ENCODE results near the gene ATXN7L3.

The ATXN7L3 gene

DNA sequence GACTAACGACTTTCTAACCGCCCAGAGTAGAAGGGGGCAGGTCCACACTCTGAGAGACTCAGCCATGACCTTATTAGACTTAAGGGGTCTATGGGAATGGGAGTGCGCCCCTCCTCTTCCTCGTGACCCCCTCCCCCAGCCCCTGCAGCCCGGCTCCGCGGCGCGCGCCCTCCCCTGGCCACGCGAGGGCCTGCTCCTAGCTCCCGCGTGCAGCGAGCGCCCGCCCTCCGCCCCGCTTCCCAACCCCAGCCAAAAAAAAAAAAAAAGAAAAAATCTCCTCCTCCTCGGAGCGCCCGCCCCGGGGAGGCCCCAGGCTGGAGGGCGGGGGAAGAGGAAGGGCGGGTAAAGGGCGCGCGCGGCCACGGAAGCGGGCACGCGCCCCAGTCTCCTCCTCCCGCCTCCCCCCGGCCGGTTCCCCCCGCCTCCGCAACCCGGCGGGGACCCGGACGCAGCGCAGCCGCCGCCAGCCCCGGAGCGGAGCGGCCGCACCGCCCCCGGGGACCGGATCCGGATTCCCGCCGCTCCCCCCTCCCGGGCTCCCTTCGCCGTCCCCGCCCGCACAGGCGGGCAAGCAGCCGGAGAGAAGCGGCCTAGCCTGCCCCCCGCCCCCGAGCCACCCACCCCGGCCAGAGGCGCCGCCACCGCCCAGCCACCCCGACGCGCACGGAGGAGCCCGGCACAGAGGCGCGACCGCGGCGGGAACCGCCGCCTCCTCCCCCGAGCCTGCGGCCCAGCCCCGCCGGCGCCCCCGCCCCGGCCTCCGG lies 18.8 kb upstream of the ATXN7L3 start:
- DNase-seq (ENCODE audit: low spot score) = no peak

DNA sequence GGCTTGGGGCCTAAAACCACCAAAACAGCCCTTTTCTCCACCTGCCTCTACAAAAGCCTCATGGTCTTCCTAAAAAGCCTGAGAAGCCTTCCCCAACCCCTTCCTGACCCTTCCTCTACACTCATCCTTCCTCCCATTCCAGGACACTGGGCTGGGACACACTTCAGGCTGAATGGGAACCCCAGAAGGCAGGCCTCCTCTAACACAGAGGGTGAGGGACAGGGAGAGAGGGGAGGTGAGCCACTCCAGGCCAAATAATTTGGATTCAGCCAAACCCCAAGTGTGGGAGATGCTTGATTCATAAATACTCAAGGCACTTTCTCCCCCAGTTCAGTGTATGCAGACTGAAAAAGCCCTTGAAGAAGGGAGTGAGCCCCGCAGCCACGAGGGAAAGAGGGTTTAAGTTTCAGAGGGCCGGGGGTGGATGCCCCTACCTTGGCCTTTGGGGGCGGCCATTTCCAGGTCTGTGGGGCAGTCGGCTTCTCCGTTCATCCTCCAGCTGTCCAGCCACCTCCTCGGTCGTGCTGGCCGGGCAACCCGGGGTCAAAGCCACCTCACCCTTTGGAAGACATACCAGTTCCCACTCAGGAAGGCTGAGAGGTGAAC lies 18.2 kb upstream of the ATXN7L3 start:
- DNase-seq (ENCODE audit: low spot score) = no peak

DNA sequence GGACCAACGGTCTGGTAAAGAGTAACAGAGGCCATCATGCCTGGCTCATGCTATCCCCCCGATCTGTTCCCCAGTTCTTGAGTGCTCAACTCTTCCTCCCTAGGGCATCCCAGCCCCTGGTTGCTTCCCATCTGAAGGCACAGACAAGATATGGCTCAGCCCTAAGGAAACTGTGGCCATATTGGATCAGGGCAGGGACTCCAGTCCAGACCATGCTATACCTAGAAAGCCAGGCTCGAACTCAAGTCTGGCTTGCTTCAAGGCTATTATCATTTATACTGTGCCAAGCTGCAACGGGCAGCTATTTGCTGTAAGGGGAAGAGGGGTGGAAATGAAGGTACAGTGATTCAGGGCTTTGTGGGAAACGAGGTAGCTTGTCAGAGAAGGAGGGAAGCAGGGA lies 17.0 kb upstream of the ATXN7L3 start:
- no peak for DNase-seq (ENCODE audit: low spot score)

DNA sequence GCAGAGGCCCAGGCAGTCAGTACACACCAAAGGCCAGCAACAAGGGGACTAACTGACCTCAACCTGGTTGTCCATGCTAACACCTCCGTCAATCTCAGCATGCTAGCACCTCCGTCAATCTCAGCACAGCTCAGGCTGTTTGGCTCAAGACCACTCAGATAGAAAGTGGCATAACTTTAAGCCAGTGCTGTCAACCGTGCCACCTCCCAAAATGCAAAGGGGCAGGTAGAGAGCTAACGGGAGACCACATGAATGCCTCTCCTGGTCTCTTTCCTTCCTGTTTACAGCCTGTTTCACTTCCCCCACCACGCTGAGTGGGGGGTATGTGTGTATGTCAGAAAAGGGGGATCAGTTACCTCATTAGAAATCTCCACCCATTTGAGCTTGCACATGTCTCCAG lies 16.5 kb upstream of the ATXN7L3 start:
- no peak for DNase-seq (ENCODE audit: low spot score)

DNA sequence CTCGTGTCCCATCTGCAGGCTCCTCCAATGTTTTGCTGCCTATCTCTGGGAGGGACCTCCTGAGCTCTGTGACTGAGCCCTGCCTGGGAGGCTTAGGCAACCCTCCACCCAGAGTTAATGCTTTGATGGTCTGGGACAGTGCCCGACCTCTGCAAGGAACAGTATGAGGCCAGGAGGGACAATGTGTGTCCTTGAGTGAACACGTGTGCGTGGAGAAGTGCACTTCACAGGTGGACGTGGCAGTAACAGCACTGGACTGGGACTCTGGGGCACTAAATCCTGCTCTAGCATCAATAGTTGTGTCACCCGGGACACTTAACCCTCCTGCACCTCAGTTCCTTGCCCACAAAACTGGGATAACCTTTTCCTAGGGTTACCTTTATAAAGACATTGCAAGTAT lies 15.2 kb upstream of the ATXN7L3 start:
- DNase-seq (ENCODE audit: low spot score) = no peak

DNA sequence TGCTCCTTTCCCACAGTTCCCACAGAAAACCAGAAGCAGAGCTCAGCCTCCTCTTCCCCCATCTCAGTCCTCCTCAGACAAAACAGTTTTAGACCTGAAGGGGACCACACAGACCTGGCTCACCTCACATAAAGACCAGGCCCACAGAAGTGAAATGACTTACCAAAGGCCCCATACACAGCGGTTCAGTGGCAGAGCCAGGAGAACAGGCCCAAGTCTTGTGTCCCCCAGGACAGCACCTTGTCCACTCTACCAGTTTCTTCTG lies 14.5 kb upstream of the ATXN7L3 start:
- DNase-seq (ENCODE audit: low spot score) = no peak

DNA sequence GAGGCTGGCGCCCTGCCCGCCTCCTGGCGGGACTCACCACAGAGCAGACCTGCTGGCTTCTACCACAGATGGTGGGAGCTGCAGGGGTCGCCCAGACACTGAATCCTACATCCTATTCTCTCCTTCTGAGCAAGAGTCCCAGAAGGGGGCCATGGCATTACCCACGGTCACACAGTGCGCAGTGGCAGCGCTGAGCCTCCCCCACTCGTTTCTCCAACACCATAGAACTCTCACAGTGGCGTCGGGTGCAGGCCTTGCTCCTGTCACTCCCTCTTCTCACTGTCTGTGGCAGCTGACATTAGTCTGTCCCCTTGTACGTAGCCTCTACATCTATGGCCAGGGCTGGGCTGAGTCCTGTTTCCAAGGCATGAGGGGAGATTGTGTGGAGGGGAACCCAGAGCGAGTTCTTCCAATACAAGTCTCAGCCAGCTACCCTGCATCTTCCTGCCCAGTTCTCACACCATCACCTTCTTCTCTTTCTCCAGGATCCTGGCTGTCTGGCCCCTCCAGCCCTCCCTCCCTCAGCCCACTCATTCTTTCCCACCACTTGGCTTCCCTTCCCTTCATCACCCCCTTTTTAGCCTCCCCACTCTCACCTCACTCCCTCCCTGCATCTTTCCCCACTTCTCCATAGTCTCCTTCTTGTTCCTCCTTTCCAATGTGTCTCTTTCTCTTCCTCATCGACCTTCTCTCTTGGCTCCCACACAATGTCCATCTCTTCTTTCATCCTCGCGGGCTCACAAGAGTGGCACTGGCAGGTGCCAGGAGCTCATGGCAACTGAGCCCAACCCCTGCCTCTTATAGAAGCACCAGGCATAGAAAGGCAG lies 13.9 kb upstream of the ATXN7L3 start:
- no peak for DNase-seq (ENCODE audit: low spot score)

DNA sequence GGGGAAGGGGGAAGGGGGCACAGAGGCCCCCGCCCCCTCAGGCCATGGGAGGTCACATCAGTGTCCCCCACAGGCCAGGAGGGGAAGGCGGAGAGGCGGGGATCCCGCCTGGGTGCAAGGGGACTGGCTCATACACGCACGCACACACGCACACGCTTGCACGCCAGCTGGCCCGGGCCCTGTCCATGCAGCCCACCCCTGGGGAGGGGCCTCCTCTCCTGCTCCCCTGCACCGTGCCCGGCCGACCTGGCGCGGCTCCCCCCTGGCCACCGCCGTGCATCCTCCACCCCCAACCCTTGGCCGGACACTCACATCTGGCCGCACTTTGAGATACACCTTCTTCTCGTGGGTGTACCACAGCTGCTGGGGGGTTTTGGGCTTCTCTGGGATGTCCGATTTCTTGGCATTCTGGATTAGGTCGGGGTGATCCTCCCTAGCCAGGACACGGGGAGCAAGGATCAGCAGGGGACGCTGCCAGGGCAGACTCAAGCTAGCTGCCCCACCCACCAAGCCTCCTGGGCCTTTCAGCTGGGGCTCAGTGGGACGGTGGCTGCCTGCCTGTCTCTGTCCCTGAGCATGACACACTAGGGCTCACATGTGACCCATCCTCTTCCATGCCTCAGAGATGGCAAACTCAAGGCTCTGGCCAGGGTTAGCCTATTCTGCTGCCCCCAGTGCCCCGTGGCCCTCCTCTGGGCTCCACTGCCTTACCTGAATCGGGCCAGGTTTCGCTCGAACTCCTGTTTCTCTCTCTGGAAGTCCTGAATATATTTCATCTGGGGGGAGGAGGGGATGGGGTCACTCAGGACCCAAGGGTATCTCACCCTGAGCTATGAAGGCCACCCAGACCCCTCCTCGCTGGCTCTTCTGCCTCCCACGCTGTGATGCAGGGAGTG lies 13.1 kb upstream of the ATXN7L3 start:
- DNase-seq (ENCODE audit: low spot score) = no peak

DNA sequence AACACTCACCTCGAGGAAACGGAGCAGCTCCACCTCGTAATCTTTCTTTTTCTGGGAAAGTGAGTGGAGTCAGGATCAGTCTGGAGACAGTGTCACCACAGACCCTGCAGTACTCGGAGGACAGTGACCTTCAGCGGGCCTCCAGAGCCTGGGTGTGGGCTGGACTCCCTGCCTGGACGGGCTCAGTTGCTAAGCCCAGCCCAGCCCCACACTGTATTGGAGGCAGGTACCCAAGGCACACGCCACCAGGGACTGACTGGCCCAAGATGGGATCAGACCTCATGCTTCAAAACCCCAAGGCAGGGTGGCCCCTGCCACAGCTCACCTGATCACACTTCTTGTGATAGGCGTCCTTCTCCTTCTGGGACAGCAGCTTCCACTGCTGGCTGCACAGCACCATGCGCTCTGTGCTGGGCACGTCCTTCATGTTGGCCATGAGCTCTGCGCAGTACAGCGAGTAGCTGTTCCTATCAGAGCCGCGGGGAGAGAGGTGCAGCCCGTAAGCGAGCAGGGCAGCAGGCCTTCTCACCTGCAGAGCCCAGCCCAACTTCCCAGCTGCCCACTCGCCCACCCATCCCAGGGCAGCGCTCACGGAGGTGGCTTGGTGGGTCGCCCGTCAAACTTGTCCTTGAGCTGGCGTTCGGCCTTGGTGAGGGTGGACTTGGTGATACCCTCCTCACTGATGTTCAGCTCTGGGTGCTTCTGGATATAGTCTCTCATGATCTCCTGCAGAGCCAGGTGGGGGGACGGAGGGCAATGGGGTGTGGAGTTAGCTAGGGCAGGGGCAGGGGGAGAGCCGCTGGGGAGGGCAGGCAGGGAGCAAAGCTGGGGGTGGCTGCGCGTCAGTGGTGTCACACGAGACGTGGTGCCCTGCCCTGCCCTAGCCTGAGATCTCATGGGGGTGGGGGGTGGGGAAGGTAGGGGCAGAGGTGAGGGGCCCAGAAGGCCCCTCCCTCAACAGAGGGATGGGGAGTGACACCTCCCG lies 11.9 kb upstream of the ATXN7L3 start:
- DNase-seq (ENCODE audit: low spot score) = no peak

DNA sequence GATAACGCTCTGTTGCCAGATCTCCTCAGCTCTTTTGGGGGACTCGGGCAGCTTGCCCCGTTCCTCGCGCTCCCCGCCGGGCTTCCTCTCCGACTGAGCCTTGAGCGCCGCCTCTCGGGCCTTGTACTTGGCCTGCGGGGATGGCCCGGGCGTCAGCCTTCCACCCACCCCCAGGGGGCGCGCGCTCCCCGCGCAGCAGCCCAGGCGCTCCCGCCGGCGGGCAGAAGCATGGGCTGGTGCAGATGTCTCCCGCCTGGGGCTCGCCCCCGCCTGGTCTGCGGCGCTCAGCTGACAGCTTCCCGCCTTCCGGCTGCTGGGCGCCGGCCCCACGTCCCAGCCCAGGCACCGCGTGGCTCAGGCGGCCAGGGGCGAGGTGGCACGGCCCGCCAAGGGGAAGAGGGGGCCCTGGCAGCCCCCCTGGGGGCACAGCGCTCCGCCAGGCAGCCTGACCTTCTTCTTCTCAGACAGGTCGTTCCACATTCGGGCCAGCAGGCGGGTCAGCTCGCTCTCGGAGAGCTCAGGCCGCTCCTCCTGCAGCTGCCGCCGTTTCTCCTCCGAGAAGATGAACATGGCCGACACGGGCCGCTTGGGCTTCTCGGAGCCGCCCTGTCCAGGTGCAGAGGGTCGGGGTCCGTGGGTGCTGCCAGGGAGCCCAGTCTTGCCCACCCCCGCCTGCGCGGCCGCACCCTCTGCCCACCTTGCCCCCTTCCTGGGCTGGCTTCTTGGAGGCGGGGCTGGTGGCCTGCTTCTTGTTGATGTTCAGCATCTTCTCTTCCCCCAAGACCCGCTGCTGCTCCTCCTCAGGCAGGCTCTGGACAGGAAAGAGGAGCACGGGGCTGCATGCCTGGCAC lies 10.9 kb upstream of the ATXN7L3 start:
- DNase-seq (ENCODE audit: low spot score) = peak; percentile 97

DNA sequence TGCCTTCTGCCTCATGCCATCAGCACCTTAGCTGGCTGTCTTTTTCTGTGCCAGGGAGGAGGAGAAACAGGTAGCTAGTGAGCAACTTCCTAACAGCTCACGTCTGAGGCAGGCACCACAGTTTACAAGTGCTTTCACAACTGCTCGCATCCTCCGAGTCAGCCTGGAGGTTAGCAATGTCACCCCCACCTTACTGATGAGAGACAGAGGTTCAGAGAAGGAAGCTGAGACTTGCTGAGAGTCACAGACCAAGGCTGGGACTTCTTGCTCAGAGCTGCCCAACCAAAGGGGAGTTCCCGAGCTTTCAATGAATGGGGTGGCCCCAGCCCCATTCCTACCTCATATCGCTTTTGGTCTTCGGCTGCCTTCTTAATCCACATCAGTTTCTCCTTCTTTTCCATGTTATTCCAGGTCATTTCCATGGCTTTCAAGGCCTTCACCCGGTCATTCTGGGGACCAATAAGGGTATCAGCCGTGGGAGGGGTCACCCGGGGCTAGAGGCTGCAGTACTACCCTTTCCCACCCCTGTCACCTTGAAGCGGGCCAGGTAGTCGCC lies 10.2 kb upstream of the ATXN7L3 start:
- no peak for DNase-seq (ENCODE audit: low spot score)

DNA sequence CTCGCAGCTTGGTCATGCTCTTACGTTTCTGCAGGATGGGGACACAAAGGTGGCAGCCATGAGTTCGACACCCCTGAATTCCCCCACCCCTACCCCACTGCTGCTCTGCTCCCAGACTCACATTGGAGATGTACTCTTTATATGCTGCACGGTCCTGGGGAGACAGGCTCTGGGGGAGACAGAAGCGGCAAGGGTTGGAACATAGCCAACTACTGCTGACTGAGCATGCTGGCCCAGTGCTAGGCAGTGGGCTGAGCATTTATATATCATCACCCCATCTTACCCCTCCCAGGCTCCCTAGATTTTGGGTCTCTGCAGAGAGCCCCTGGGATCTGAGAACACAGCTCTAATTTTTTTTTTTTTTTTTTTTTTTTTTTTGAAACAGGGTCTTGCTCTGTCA lies 8.1 kb upstream of the ATXN7L3 start:
- no peak for DNase-seq (ENCODE audit: low spot score)

DNA sequence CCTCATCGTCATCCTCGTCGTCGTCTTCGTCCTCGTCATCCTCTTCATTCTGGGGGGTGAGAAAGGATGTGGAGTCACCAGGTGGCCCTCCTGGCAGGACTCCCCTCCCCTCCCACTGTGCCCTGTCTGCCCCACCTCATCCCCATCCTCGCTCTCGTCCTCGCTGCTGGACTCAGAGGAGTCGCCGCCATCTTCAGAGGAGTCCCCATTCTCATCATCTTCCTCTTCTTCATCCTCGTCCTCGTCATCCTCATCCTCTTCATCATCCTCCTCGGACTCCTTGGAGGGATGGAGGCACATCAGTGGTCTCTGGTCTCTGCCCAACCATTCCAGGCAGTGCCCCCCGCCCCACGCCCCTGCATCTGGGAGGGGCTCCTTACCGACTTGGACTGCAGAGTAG lies 7.6 kb upstream of the ATXN7L3 start:
- DNase-seq (ENCODE audit: low spot score) = no peak

DNA sequence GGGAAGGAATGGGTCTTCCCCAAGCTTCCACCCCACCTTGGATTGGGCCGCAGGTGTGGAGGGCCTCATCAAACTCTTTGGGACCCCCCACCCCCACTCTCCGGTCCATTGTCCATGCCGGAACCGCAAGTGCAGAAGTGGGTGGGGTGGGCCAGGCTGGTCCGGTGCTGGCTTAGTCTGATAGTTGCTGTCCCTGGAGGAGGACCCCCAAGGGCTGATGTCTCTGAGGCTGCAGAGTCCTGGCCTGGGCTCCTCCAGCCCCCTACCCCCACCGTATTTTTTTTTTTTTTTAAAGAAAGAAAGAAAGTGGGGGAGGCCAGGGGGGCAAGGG lies 7.1 kb upstream of the ATXN7L3 start:
- DNase-seq (ENCODE audit: low spot score) = no peak

DNA sequence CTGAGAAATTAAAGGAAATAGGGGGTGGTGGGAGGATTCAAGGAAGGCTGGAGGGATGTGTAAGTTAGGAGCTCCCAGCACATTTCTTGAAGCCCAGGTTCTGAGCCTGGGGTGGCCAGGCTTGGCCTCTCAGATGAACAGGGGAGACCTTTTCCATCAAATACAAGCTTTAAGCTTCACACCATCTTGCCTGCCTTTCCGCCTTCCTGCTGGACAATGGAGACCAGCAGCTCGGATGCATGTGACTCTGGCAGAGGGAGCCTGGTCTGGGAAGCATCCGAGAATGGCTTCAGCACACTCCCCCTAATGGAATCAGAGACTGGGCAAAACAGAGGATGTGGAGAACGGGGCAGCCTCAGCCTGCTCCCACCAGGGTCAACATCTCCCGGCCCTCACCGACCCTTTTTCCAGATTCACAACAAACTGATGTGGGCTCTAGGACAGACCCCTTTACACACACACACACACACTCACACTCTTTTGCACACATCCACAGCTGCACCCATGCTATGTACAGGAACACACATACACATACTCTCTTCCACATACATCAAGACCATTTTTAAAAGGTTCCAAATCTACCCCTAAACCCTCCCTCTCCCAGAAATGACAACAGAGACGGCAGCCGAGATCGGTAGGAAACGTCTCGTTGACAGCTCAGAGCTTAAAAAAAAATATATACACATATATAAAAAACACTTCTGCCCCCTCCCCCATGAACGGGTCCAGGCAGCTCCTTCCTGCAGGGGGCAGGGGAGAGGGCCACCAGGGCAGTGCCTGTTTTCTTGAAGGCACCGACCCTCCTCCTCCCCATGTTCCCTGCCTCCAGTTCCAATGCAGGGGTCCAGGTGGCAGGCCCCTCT lies 6.5 kb upstream of the ATXN7L3 start:
- no peak for DNase-seq (ENCODE audit: low spot score)

DNA sequence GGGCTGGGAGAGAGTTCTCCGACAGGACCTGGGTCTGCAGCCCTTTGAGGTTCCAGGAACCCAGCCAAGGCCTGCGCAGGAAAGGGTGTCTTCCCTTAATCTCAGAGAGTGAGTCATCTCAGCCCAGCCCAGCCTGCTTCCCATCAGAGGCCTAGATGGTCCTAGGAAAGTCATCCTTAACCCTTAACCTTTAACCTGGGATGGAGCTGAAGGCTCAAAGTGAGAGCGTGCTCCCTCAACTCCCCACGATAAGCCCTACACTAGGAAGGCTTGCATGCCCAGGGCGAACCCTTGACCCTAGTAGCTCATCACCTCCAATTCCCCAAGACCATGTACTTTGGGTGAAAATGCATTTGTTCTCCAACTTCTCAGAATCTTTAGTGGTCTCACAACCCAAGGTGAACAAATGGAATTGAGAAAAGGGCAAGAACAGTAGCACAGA lies 4.8 kb upstream of the ATXN7L3 start:
- DNase-seq (ENCODE audit: low spot score) = no peak

DNA sequence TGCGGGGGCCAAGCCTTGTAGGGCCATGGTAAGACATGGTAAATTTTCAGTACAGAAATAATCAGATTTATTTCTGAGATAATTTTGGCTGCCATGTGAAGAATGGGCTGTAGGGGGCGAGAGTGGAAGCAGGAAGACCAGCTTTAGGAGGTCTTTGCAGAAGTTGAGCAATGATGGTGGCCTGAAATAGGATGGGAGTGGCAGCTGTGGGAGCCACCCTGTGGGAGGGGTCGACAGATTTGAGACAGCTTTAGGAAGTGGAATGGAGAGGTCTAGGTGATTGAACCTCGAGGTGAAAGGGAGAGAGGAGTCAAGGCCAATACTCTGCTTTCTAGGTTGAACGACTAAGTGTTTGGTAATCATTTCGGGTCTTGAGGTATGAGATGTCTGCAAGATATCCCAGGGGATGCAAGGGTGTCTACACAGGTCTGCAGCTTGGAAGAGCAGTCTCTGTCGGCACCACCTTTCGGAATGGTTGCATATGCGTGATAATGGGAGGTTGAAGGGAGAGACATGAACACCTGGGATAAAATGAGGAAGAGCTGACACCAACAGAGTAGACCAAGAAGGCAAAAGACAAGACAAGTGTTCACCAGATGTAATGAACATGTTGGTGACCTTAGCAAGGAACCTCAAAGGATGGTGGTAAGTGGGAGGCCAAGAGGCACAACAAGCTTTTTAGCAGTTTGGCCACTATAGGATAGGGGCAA lies 4.2 kb upstream of the ATXN7L3 start:
- DNase-seq (ENCODE audit: low spot score) = peak; percentile 71

DNA sequence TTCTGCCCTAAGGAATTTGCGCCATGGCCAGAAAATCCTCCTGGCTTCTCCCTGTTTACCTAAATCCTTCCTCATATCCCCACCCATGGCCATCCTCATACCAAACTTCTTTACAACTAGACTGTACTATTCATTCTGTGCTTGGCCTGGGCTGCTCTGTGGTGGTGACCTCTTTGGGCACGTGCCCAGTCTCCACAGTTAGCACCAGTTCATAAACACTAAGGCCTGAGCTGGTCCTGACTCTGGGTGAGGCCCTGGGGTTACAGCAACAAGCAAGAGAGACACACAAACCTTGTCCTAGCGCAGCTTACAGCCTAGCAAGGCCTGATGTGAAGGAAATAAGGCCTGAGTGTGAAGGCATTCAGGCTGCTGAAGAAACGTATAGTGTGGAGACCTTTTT lies 3.1 kb upstream of the ATXN7L3 start:
- DNase-seq (ENCODE audit: low spot score) = no peak

Data from ecto neural progenitor cell (in vitro differentiated cells).